ENCODE data around the gene TTC8. TPM values are rescaled to one million over a fixed set of nuclear protein-coding genes. Genes with fewer than 3 reads are reported as not detected.
A peak's percentile ranks its signal among the peaks of the same experiment; 100 is the strongest.
"Not testable (repeated sequence)": the region's sequence is repeated elsewhere in the genome, so short reads cannot be mapped to it uniquely, and the experiment has no call there.

Gene TTC8
- total RNA-seq, 2 donors from 2014 or later, result 2.8 to 3.4 TPM

GRCh38 chr14:88856786-88857366 lies 32.4 kb downstream of the TTC8 start:
- H3K27me3 Mint-ChIP-seq, result no peaks in the 10 kb centered on the region
- no peaks in the 10 kb centered on the region for H3K9me3 ChIP-seq (ENCODE audit: control insufficient read depth, low read length, poor library complexity, severe bottlenecking)
- DNase-seq (no peak), ATAC-seq (no peak)
- no peak overlapping the region for H3K27ac Mint-ChIP-seq
- H3K36me3 Mint-ChIP-seq (ENCODE audit: low read depth), result peaks cover 4% of the 10 kb centered on the region
- H3K4me1 Mint-ChIP-seq, result no peaks in the 10 kb centered on the region
- no peak overlapping the region for H3K4me3 Mint-ChIP-seq

- not testable (repeated sequence) for H3K4me1 Mint-ChIP-seq; H3K36me3 Mint-ChIP-seq (ENCODE audit: low read depth); DNase-seq; H3K4me3 Mint-ChIP-seq; ATAC-seq; H3K9me3 ChIP-seq (ENCODE audit: control insufficient read depth, low read length, poor library complexity, severe bottlenecking); H3K27me3 Mint-ChIP-seq; H3K27ac Mint-ChIP-seq
These were observed 33.4 kb downstream of the TTC8 start for GRCh38 chr14:88857861-88858260.

GRCh38 chr14:88859118-88859517 lies 34.7 kb downstream of the TTC8 start:
- H3K27ac Mint-ChIP-seq; H3K27me3 Mint-ChIP-seq; ATAC-seq; H3K4me3 Mint-ChIP-seq; H3K4me1 Mint-ChIP-seq; DNase-seq; H3K36me3 Mint-ChIP-seq (ENCODE audit: low read depth); H3K9me3 ChIP-seq (ENCODE audit: control insufficient read depth, low read length, poor library complexity, severe bottlenecking): not testable (repeated sequence)

- no peaks in the 10 kb centered on the region for H3K4me1 Mint-ChIP-seq
- no peak overlapping the region for H3K27ac Mint-ChIP-seq
- H3K27me3 Mint-ChIP-seq, result no peaks in the 10 kb centered on the region
- ATAC-seq (no peak), DNase-seq (no peak)
- no peak overlapping the region for H3K4me3 Mint-ChIP-seq
- H3K9me3 ChIP-seq (ENCODE audit: control insufficient read depth, low read length, poor library complexity, severe bottlenecking), result no peaks in the 10 kb centered on the region
- H3K36me3 Mint-ChIP-seq (ENCODE audit: low read depth), result peaks cover 8% of the 10 kb centered on the region
These were observed 38.7 kb downstream of the TTC8 start for GRCh38 chr14:88863167-88863566.

- H3K27ac Mint-ChIP-seq, result no peak overlapping the region
- H3K27me3 Mint-ChIP-seq, result no peaks in the 10 kb centered on the region
- DNase-seq (no peak), ATAC-seq (no peak)
- no peaks in the 10 kb centered on the region for H3K4me1 Mint-ChIP-seq
- H3K9me3 ChIP-seq (ENCODE audit: control insufficient read depth, low read length, poor library complexity, severe bottlenecking), result no peaks in the 10 kb centered on the region
- peaks cover 8% of the 10 kb centered on the region for H3K36me3 Mint-ChIP-seq (ENCODE audit: low read depth)
- no peak overlapping the region for H3K4me3 Mint-ChIP-seq
These were observed 39.7 kb downstream of the TTC8 start for GRCh38 chr14:88864198-88864597.

GRCh38 chr14:88866305-88866704 lies 41.9 kb downstream of the TTC8 start:
- H3K9me3 ChIP-seq (ENCODE audit: control insufficient read depth, low read length, poor library complexity, severe bottlenecking), result no peaks in the 10 kb centered on the region
- DNase-seq (no peak), ATAC-seq (no peak)
- Mint-ChIP-seq H3K4me1 (no peaks in the 10 kb centered on the region), H3K27me3 (no peaks in the 10 kb centered on the region), H3K4me3 (no peak overlapping the region), H3K36me3 (ENCODE audit: low read depth) (peaks cover 8% of the 10 kb centered on the region), H3K27ac (no peak overlapping the region)

GRCh38 chr14:88868558-88869159 lies 44.2 kb downstream of the TTC8 start:
- H3K36me3 Mint-ChIP-seq (ENCODE audit: low read depth), result peaks cover 5% of the 10 kb centered on the region
- H3K27me3 Mint-ChIP-seq, result no peaks in the 10 kb centered on the region
- no peaks in the 10 kb centered on the region for H3K9me3 ChIP-seq (ENCODE audit: control insufficient read depth, low read length, poor library complexity, severe bottlenecking)
- ATAC-seq (no peak), DNase-seq (no peak)
- H3K4me1 Mint-ChIP-seq, result no peaks in the 10 kb centered on the region
- H3K27ac Mint-ChIP-seq, result no peak overlapping the region
- H3K4me3 Mint-ChIP-seq, result no peak overlapping the region

GRCh38 chr14:88870777-88871176 lies 46.3 kb downstream of the TTC8 start:
- no peak for ATAC-seq
- no peak for DNase-seq
- H3K9me3 ChIP-seq (ENCODE audit: control insufficient read depth, low read length, poor library complexity, severe bottlenecking), result no peaks in the 10 kb centered on the region
- no peak overlapping the region for H3K4me3 Mint-ChIP-seq
- H3K4me1 Mint-ChIP-seq, result no peaks in the 10 kb centered on the region
- H3K27me3 Mint-ChIP-seq, result no peaks in the 10 kb centered on the region
- no peak overlapping the region for H3K27ac Mint-ChIP-seq
- peaks cover 5% of the 10 kb centered on the region for H3K36me3 Mint-ChIP-seq (ENCODE audit: low read depth)

GRCh38 chr14:88871429-88871828 lies 47.0 kb downstream of the TTC8 start:
- no peaks in the 10 kb centered on the region for H3K9me3 ChIP-seq (ENCODE audit: control insufficient read depth, low read length, poor library complexity, severe bottlenecking)
- no peaks in the 10 kb centered on the region for H3K4me1 Mint-ChIP-seq
- H3K27me3 Mint-ChIP-seq, result no peaks in the 10 kb centered on the region
- no peak overlapping the region for H3K27ac Mint-ChIP-seq
- ATAC-seq (no peak), DNase-seq (no peak)
- H3K36me3 Mint-ChIP-seq (ENCODE audit: low read depth), result peaks cover 5% of the 10 kb centered on the region
- H3K4me3 Mint-ChIP-seq, result no peak overlapping the region

- no peak for ATAC-seq
- no peak for DNase-seq
- Mint-ChIP-seq H3K4me3 (no peak overlapping the region), H3K4me1 (no peaks in the 10 kb centered on the region), H3K27me3 (no peaks in the 10 kb centered on the region), H3K36me3 (ENCODE audit: low read depth) (peaks cover 5% of the 10 kb centered on the region), H3K27ac (peak overlapping the region; percentile 6)
- no peaks in the 10 kb centered on the region for H3K9me3 ChIP-seq (ENCODE audit: control insufficient read depth, low read length, poor library complexity, severe bottlenecking)
These were observed 48.5 kb downstream of the TTC8 start for GRCh38 chr14:88872976-88873375.

- H3K36me3 Mint-ChIP-seq (ENCODE audit: low read depth), result peaks cover 5% of the 10 kb centered on the region
- no peaks in the 10 kb centered on the region for H3K27me3 Mint-ChIP-seq
- H3K4me3 Mint-ChIP-seq, result no peak overlapping the region
- no peaks in the 10 kb centered on the region for H3K9me3 ChIP-seq (ENCODE audit: control insufficient read depth, low read length, poor library complexity, severe bottlenecking)
- DNase-seq (no peak), ATAC-seq (no peak)
- H3K4me1 Mint-ChIP-seq, result no peaks in the 10 kb centered on the region
- no peak overlapping the region for H3K27ac Mint-ChIP-seq
These were observed 52.7 kb downstream of the TTC8 start for GRCh38 chr14:88877192-88877591.

- no peak for DNase-seq
- ATAC-seq, result no peak
- no peaks in the 10 kb centered on the region for H3K27me3 Mint-ChIP-seq
- no peaks in the 10 kb centered on the region for H3K9me3 ChIP-seq (ENCODE audit: control insufficient read depth, low read length, poor library complexity, severe bottlenecking)
- H3K4me1 Mint-ChIP-seq, result no peaks in the 10 kb centered on the region
- no peak overlapping the region for H3K4me3 Mint-ChIP-seq
- no peaks in the 10 kb centered on the region for H3K36me3 Mint-ChIP-seq (ENCODE audit: low read depth)
- H3K27ac Mint-ChIP-seq, result no peak overlapping the region
These were observed 54.6 kb downstream of the TTC8 start for GRCh38 chr14:88879022-88879421.

- ATAC-seq (no peak), DNase-seq (no peak)
- no peaks in the 10 kb centered on the region for H3K9me3 ChIP-seq (ENCODE audit: control insufficient read depth, low read length, poor library complexity, severe bottlenecking)
- H3K36me3 Mint-ChIP-seq (ENCODE audit: low read depth), result no peaks in the 10 kb centered on the region
- no peaks in the 10 kb centered on the region for H3K4me1 Mint-ChIP-seq
- no peaks in the 10 kb centered on the region for H3K27me3 Mint-ChIP-seq
- no peak overlapping the region for H3K27ac Mint-ChIP-seq
- H3K4me3 Mint-ChIP-seq, result no peak overlapping the region
These were observed 57.8 kb downstream of the TTC8 start for GRCh38 chr14:88882236-88882635.

GRCh38 chr14:88895116-88895515 lies 70.7 kb downstream of the TTC8 start:
- ATAC-seq, result no peak
- H3K27ac Mint-ChIP-seq, result no peak overlapping the region
- DNase-seq, result no peak
- no peaks in the 10 kb centered on the region for H3K36me3 Mint-ChIP-seq (ENCODE audit: low read depth)
- H3K4me3 Mint-ChIP-seq, result no peak overlapping the region
- H3K4me1 Mint-ChIP-seq, result no peaks in the 10 kb centered on the region
- peaks cover 58% of the 10 kb centered on the region for H3K27me3 Mint-ChIP-seq
- no peaks in the 10 kb centered on the region for H3K9me3 ChIP-seq (ENCODE audit: control insufficient read depth, low read length, poor library complexity, severe bottlenecking)

Data from T-helper 17 cell (primary cell).